Small intestine (tissue), 7 donors: Measurements from ENCODE around the gene FBXO3. TPM values are rescaled to one million over a fixed set of nuclear protein-coding genes. Genes with fewer than 3 reads are reported as not detected.

Experiments used
- DNase-seq, 2 donors: peaks; one replicate each; pipeline versions ENCODE4 v3.0.0 to v3.0.0-alpha.2; 2013
- FAIRE-seq: peaks from 2 replicates; lab custom pipeline; 2012; peaks lifted over from hg19 to GRCh38; lab: Jason Lieb, UNC
- H3K27ac ChIP-seq, 3 donors: one replicate each; pipeline ENCODE4 v1.5.1; 2013; ENCODE audit warnings: low read length in 2 of 3, mild to moderate bottlenecking in 2 of 3, control low read depth in 1 of 3, inconsistent platforms in 1 of 3, low read depth in 1 of 3, moderate library complexity in 1 of 3
- H3K27me3 ChIP-seq, 3 donors: one replicate each; pipeline ENCODE4 v1.6.1; 2013; ENCODE audit warnings: low read length in 3 of 3, inconsistent platforms in 1 of 3; ENCODE audit not compliant: control insufficient read depth in 3 of 3, insufficient read depth in 3 of 3
- H3K36me3 ChIP-seq, 3 donors: one replicate each; pipeline ENCODE4 v1.6.1; 2013; ENCODE audit warnings: low read length in 3 of 3, inconsistent platforms in 1 of 3, low read depth in 1 of 3, mild to moderate bottlenecking in 1 of 3, moderate library complexity in 1 of 3; ENCODE audit not compliant: control insufficient read depth in 3 of 3, insufficient read depth in 2 of 3
- H3K4me1 ChIP-seq, 3 donors: one replicate each; pipeline ENCODE4 v1.6.1; 2013; ENCODE audit warnings: low read length in 2 of 3, inconsistent platforms in 1 of 3, low read depth in 1 of 3, mild to moderate bottlenecking in 1 of 3, moderate library complexity in 1 of 3; ENCODE audit not compliant: control insufficient read depth in 3 of 3, insufficient read depth in 2 of 3
- H3K4me3 ChIP-seq, 3 donors: one replicate each; pipeline ENCODE4 v1.5.1; 2013; ENCODE audit warnings: low read length in 3 of 3, control low read depth in 1 of 3, inconsistent platforms in 1 of 3, low read depth in 1 of 3, mild to moderate bottlenecking in 1 of 3, moderate library complexity in 1 of 3
- H3K9me3 ChIP-seq, 2 donors: one replicate each; pipeline ENCODE4 v1.6.1; 2013; ENCODE audit warnings: low read depth in 1 of 2, low read length in 1 of 2; ENCODE audit not compliant: control insufficient read depth in 2 of 2, insufficient read depth in 1 of 2
- WGBS, 3 donors: extraction: QIAGEN DNeasy Blood & Tissue Kit; methylation state at CpG; one replicate each; pipeline ENCODE4 v1.1.7; 2013; 5-methylcytosine and 5-hydroxymethylcytosine counted together
- polyA plus RNA-seq, 4 donors: library from polyadenylated mRNA; stranded (reverse) in 3 of 4; unstranded in 1 of 4; fragments of 200-250 nt in 3 of 4; fragments of 120-200 nt in 1 of 4; gene quantifications; one replicate each; pipeline versions ENCODE4 v1.2.1 to v1.2.3, GENCODE V29; 2013
- donor health status: healthy with polysubstance abuse.
- donor health status: control.
- donor health status: control.
- donor health status: Bipolar disorder and iron deficiency.
- donor health status: healthy.

FBXO3 gene
- polyA plus RNA-seq, 4 donors = 19.5 to 35.5 (median 22.3) TPM

GRCh38 chr11:33694346-33695050 lies 79.8 kb downstream of the FBXO3 start:
- Histone ChIP-seq H3K27ac (no peak overlapping the region), H3K36me3 (no peaks in the 10 kb centered on the region), H3K27me3 (no peaks in the 10 kb centered on the region), H3K9me3 (no peaks in the 10 kb centered on the region), H3K4me3 (no peak overlapping the region), H3K4me1 (peaks cover 3 to 27% (median 5%) of the 10 kb centered on the region in 3 donors)
- DNase-seq (no peak), FAIRE-seq (no peak)
- WGBS, 3 donors = 77 to 83% (median 82%) methylated on average over 4 of the region's 4 CpGs

DNA sequence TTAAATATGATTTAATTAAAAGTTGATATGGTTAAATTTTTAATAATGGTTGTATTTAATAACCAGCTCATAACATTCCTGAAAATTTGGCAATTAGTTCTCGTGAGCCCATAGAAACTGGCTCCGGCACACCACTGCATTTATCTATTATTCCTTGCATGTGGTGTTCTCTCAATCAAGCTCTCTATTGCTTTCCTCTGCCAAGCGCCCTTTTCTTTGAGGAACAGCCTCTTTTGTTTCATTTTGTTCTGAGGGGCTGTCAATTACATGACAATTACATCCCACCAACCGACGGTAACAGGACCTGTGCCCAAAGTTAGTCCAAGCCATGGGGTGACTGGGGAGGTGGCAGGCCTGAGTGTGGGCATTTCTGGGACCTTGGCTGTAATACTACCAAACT lies 81.8 kb downstream of the FBXO3 start:
- Histone ChIP-seq H3K4me3 (no peak overlapping the region), H3K27me3 (no peaks in the 10 kb centered on the region), H3K9me3 (peaks cover 0 to 2% of the 10 kb centered on the region in 2 donors), H3K36me3 (no peaks in the 10 kb centered on the region), H3K4me1 (peaks cover 3 to 26% (median 5%) of the 10 kb centered on the region in 3 donors), H3K27ac (peak overlapping the region in 2 of 3 donors; percentile 54 to 73)
- FAIRE-seq (no peak), DNase-seq (no peak)
- WGBS, 3 donors = 49 to 57% (median 50%) methylated on average over 5 of the region's 5 CpGs

DNA sequence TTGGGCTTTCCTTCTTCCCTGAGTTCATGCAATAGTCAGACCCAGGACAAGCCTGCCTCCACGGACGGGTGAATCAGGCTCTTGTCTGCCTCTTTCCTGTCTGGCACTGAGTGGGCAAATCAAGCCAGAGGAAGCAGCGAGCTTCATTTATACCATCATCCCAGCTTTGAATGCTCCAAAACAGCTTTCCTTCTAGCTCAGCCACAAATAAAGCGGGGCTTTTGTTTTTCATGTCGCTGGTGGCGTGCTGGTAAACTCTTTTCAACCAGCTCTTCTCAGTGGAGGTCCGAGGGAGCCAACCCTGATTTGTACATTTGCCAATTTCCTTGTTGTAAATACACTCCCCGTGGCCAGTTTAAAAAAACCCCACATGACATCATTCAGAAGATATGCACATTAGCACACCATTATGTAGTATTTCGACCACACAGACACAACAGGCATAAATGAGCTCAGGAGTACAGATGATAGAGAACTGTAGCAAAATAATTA lies 82.3 kb downstream of the FBXO3 start:
- H3K27ac ChIP-seq = peak overlapping the region; percentile 21 to 90 (median 54)
- FAIRE-seq = no peak
- no peak overlapping the region for H3K4me3 ChIP-seq
- peaks cover 3 to 26% (median 5%) of the 10 kb centered on the region in 3 donors for H3K4me1 ChIP-seq
- H3K9me3 ChIP-seq = peaks cover 0 to 5% of the 10 kb centered on the region in 2 donors
- 17 to 30% (median 22%) methylated on average over 9 of the region's 9 CpGs for WGBS, 3 donors
- H3K27me3 ChIP-seq = no peaks in the 10 kb centered on the region
- no peaks in the 10 kb centered on the region for H3K36me3 ChIP-seq
- peak; percentile 74 to 79 for DNase-seq

DNA sequence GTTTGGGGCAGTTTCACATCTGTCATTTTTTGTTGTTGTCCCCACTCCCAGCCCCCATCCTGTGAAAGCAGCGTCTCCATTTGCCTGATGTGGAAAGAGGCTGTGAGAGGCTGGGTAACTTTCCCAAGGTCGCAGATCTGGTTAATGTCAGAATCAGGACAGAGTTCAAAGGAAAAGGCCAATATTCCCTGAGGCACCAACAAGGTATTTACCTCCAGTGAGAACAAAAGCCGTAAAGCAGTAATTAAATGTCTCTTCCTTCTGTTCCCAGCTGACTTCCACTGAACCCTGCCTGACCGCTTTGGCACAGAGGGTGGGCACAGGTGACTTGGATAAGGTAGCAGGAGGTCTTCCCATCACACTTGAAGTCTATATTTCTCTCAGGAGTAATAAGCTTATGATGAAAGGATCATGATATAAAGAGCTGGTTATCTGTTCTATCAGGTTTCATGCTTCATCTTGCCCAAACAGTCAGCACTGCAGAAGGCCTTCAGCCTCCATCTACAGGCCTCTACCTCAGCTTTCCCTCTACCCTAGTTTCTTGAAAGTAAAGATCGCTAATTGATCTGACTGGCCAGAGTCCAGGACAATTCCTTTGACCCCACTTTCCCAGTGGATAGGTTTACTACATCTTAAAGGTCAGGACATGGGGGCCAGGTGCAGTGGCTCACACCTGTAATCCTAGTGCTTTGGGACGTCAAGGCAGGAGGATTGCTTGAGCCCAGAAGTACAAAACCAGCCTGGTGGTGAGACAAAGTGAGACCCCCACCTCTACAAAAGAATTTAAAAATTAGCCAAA lies 83.1 kb downstream of the FBXO3 start:
- 17 to 58% (median 36%) methylated on average over 6 of the region's 6 CpGs for WGBS, 3 donors
- Histone ChIP-seq H3K27me3 (no peaks in the 10 kb centered on the region), H3K4me3 (no peak overlapping the region), H3K27ac (peak overlapping the region; percentile 9 to 90 (median 54)), H3K36me3 (no peaks in the 10 kb centered on the region), H3K4me1 (peaks cover 3 to 26% (median 5%) of the 10 kb centered on the region in 3 donors), H3K9me3 (peaks cover 0 to 5% of the 10 kb centered on the region in 2 donors)
- FAIRE-seq (no peak), DNase-seq (peak; percentile 51 to 61)

Other genes with a start within 250 kb of the FBXO3 start
- gene C11orf91, start 73.7 kb downstream of the FBXO3 start, polyA plus RNA-seq = not detected
- 100 to 1,000 TPM in 2 of 4 donors, 10 to 100 TPM in 2; 19.2 to 203 (median 97.8) TPM for gene CD59, start 38.1 kb downstream of the FBXO3 start, polyA plus RNA-seq
- 10 to 100 TPM in 1 of 4 donors, 1 to 10 TPM in 3; 2.5 to 27.5 (median 8.8) TPM for gene LMO2, start 117.6 kb upstream of the FBXO3 start, polyA plus RNA-seq